Right lobe of liver (tissue), 6 donors: ENCODE measurements around the gene FAM53A. TPM values are rescaled to one million over a fixed set of nuclear protein-coding genes. Genes with fewer than 3 reads are reported as not detected.

Experiments
- ATAC-seq, 4 donors: fragments of 200-7000 bp; cut with Tn5 transposase; one replicate each; pipeline ENCODE4 v1.9.1; 2020; ENCODE audit warnings: mild to moderate bottlenecking in 4 of 4, moderate library complexity in 4 of 4
- DNase-seq, 3 donors: peaks; one replicate each; pipeline ENCODE4 v3.0.0-alpha.2; 2020
- H3K27ac ChIP-seq, 3 donors: fragments of 200-600 bp; one replicate each; pipeline ENCODE4 v1.8.0; 2022
- H3K27me3 ChIP-seq, 2 donors: fragments of 200-600 bp; one replicate each; pipeline ENCODE4 v1.8.0; 2022
- H3K36me3 ChIP-seq, 4 donors: fragments of 200-600 bp; sonication (generic) in 1 of 4; one replicate each; pipeline versions ENCODE4 v1.5.1 to v1.8.0; 2017 to 2022; ENCODE audit warnings: control low read depth in 1 of 4
- H3K4me1 ChIP-seq, 4 donors: fragments of 200-600 bp; sonication (generic) in 1 of 4; one replicate each; pipeline versions ENCODE4 v1.5.1 to v1.8.0; 2017 to 2022; ENCODE audit warnings: control low read depth in 1 of 4
- H3K4me3 ChIP-seq, 3 donors: fragments of 200-600 bp; one replicate each; pipeline ENCODE4 v1.8.0; 2022
- H3K9me3 ChIP-seq, 4 donors: fragments of 200-600 bp; sonication (generic) in 1 of 4; one replicate each; pipeline versions ENCODE4 v1.5.1 to v1.8.0; 2017 to 2022; ENCODE audit warnings: control low read depth in 1 of 4
- CTCF ChIP-seq, 4 donors: fragments of 200-600 bp in 3 of 4; fragments of 450-650 bp in 1 of 4; IDR thresholded peaks; one replicate each; pipeline versions ENCODE4 v1.5.1 to v1.8.0; 2016 to 2022; ENCODE audit warnings: antibody characterized with exemption in 4 of 4, mild to moderate bottlenecking in 2 of 4
- POLR2A ChIP-seq: fragments of 450-650 bp; IDR thresholded peaks from one replicate; pipeline ENCODE4 v1.6.1; 2017; ENCODE audit warnings: antibody characterized with exemption, mild to moderate bottlenecking
- WGBS: methylation state at CpG from one replicate; pipeline ENCODE4 v1.1.6; 2018; ENCODE audit warnings: low coverage, low lambda C conversion rate; ENCODE audit not compliant: insufficient coverage; ENCODE audit errors: missing lambda C conversion rate; 5-methylcytosine and 5-hydroxymethylcytosine counted together
- intact Hi-C, 2 donors: fragments of 100-400 bp; cut with DNase I; formaldehyde crosslinking; loops; one replicate each; pipeline versions ENCODE4 v1.11.2 to v1.14.1; 2022
- total RNA-seq, 6 experiments: library from RNA; depleted of rRNA in 2 of 6; stranded (reverse); fragments of >200 nt in 2 of 6; fragmentation: NEBNext Ultra II Directional in 3 of 6; extraction: Animal tissue kit (Norgen Biotek cat#: 25700) in 3 of 6; gene quantifications; one replicate each; pipeline versions ENCODE4 v1.1.0 to v1.2.4, GENCODE V29; 2016 to 2023
- donor health status: DM: no; HTN: yes; CAD: no.
- donor health status: DM: no; HTN: no; CAD: no.
- donor health status: DM: no; HTN: no; CAD: no.
- donor health status: DM: no; HTN: yes; CAD: no.
- donor health status: DM: no; HTN: yes; CAD: no.

FAM53A gene
- total RNA-seq, 6 experiments from 2014 or later, result 0.56 to 3.5 (median 0.74) TPM

DNA sequence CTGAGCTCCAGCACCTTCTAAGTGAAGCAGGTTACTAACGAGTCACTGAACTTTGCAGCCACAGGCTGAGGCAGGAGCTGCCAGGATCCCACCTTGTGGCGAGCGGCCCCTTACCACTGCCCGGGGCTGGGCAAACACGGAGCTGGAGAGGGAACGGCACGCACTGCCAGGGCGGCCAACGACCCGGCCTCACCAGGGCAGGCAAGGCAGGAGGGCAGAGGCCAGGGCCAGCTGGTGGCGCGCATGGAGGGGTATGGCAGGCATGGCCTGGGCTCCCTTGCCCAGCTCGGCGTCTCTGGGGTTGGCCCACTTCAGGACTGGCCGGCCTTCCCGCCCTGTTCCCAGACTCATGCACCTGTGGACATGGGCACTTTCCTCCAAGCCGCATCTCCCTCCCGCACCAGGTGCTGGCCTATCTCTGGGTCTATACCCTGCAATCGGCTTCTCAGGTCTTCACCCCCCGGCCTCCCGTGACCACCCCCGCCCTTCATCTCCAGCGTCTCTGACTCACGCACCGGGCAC lies 64.9 kb downstream of the FAM53A start:
- no peaks in the 10 kb centered on the region for H3K4me1 ChIP-seq
- H3K27me3 ChIP-seq, result no peaks in the 10 kb centered on the region
- no peaks in the 10 kb centered on the region for H3K36me3 ChIP-seq
- WGBS, result 65% methylated on average over 6 of the region's 25 CpGs
- no peak overlapping the region for H3K4me3 ChIP-seq
- no peak overlapping the region for H3K27ac ChIP-seq
- ATAC-seq (peak in 1 of 4 donors; percentile 8), DNase-seq (no peak)
- no peaks in the 10 kb centered on the region for H3K9me3 ChIP-seq
- intact Hi-C loops, result no loop called here
- no peak for TF ChIP-seq CTCF (IDR thresholded peaks at IDR 0.05)
- TF ChIP-seq POLR2A, result no peak

- Histone ChIP-seq H3K4me1 (no peaks in the 10 kb centered on the region), H3K36me3 (no peaks in the 10 kb centered on the region), H3K4me3 (no peak overlapping the region), H3K27ac (no peak overlapping the region), H3K27me3 (no peaks in the 10 kb centered on the region), H3K9me3 (no peaks in the 10 kb centered on the region)
- DNase-seq (no peak), ATAC-seq (no peak)
- 94% methylated on average over 2 of the region's 12 CpGs for WGBS
- intact Hi-C loops, result no loop called here
- TF ChIP-seq POLR2A (no peak), CTCF (IDR thresholded peaks at IDR 0.05) (no peak)
These were observed 65.7 kb downstream of the FAM53A start for GRCh38 chr4:1618438-1618837.

- no peak for ATAC-seq
These were observed 67.6 kb downstream of the FAM53A start for GRCh38 chr4:1616557-1616930.

GRCh38 chr4:1615786-1616556 lies 68.1 kb downstream of the FAM53A start:
- peak in 1 of 4 donors; percentile 22 for ATAC-seq
- intact Hi-C loops, result no loop called here
- no peak overlapping the region for H3K27ac ChIP-seq

More at GRCh38 chr4:1616557-1616930, 67.6 kb downstream of the FAM53A start:
- TF ChIP-seq CTCF (IDR thresholded peaks at IDR 0.05) (no peak), POLR2A (no peak)
- 78% methylated on average over 6 of the region's 6 CpGs for WGBS
- no peaks in the 10 kb centered on the region for H3K9me3 ChIP-seq
- intact Hi-C loops, result no loop called here
- H3K27ac ChIP-seq, result no peak overlapping the region
- H3K27me3 ChIP-seq, result no peaks in the 10 kb centered on the region
- H3K4me1 ChIP-seq, result no peaks in the 10 kb centered on the region
- no peak overlapping the region for H3K4me3 ChIP-seq
- no peak for DNase-seq
- no peaks in the 10 kb centered on the region for H3K36me3 ChIP-seq

More at GRCh38 chr4:1615786-1616556, 68.1 kb downstream of the FAM53A start:
- TF ChIP-seq POLR2A (no peak), CTCF (IDR thresholded peaks at IDR 0.05) (no peak)
- H3K27me3 ChIP-seq, result no peaks in the 10 kb centered on the region
- no peaks in the 10 kb centered on the region for H3K9me3 ChIP-seq
- DNase-seq, result no peak
- H3K4me1 ChIP-seq, result no peaks in the 10 kb centered on the region
- 62% methylated on average over 14 of the region's 22 CpGs for WGBS
- H3K36me3 ChIP-seq, result no peaks in the 10 kb centered on the region
- no peak overlapping the region for H3K4me3 ChIP-seq
